K562 (cell line): ENCODE measurements around the gene HOXB6. TPM values are rescaled to one million over a fixed set of nuclear protein-coding genes. Genes with fewer than 3 reads are reported as not detected.

ENCODE experiments used
- HEY1 ChIP-seq: fragments of 250-450 bp; sonication (Bioruptor Pico); IDR thresholded peaks from 2 replicates; pipeline ENCODE4 v1.5.0; 2020; ENCODE audit warnings: mild to moderate bottlenecking, moderate library complexity, borderline replicate concordance
- HNRNPUL1 ChIP-seq: fragments of 200-400 bp; formaldehyde crosslinking; IDR thresholded peaks from 2 replicates; pipeline ENCODE4 v1.6.1; 2017; ENCODE audit warnings: low read length
- ILK ChIP-seq: fragments of 450-650 bp; IDR thresholded peaks from 2 replicates; pipeline ENCODE4 v1.6.1; 2016; ENCODE audit warnings: missing genetic modification characterization, low read depth, mild to moderate bottlenecking, missing compliant biosample characterization, moderate library complexity, borderline replicate concordance
- KLF10 ChIP-seq: fragments of 250-450 bp; sonication (Bioruptor Pico); IDR thresholded peaks from 2 replicates; pipeline ENCODE4 v1.6.1; 2021; ENCODE audit warnings: matching md5 sums
- NBN ChIP-seq: fragments of 450-650 bp; IDR thresholded peaks from 2 replicates; pipeline ENCODE4 v1.6.1; 2016; ENCODE audit warnings: low read depth, mild to moderate bottlenecking
- RBBP5 ChIP-seq: fragments of 200-600 bp; sonication (generic); IDR thresholded peaks from 2 replicates; pipeline ENCODE4 v1.6.1; 2012; ENCODE audit warnings: borderline replicate concordance, mild to moderate bottlenecking, low read length, control low read depth, inconsistent platforms; ENCODE audit not compliant: insufficient read depth, poor library complexity, severe bottlenecking
- SMARCA4 ChIP-seq: fragments of 450-650 bp; IDR thresholded peaks from 2 replicates; pipeline ENCODE4 v1.6.1; 2016
- SMC3 ChIP-seq: conservative IDR thresholded peaks from 2 replicates; pipeline ENCODE4 v1.6.1; 2011; ENCODE audit warnings: low read depth, low read length, improper control_type of control experiment; ENCODE audit not compliant: insufficient read depth
- TCF3 ChIP-seq: sonication (generic); formaldehyde crosslinking; IDR thresholded peaks from 2 replicates; pipeline ENCODE4 v1.4.0; 2020; ENCODE audit warnings: mild to moderate bottlenecking, missing genetic modification reagents
- TRIM24 ChIP-seq, 2 experiments: fragments of 450-650 bp; IDR thresholded peaks; 2 replicates each; pipeline ENCODE4 v1.6.1; 2016
- ZNF133 ChIP-seq: fragments of 250-450 bp; sonication (Bioruptor Pico); IDR thresholded peaks from 2 replicates; pipeline ENCODE4 v1.4.0; 2020; ENCODE audit warnings: mild to moderate bottlenecking
- ZNF134 ChIP-seq: fragments of 250-450 bp; sonication (Bioruptor Pico); conservative IDR thresholded peaks from 2 replicates; pipeline ENCODE4 v1.4.0; 2020
- ZNF224 ChIP-seq: sonication (generic); formaldehyde crosslinking; IDR thresholded peaks from 2 replicates; pipeline ENCODE4 v1.8.0; 2022; ENCODE audit warnings: mild to moderate bottlenecking, missing genetic modification reagents
- ZNF444 ChIP-seq: fragments of 250-450 bp; sonication (Bioruptor Pico); IDR thresholded peaks from 2 replicates; pipeline ENCODE4 v1.4.0; 2020; ENCODE audit warnings: mild to moderate bottlenecking, moderate library complexity
- polyA plus RNA-seq, 8 experiments: library from polyadenylated mRNA; depleted of rRNA in 4 of 8; stranded (reverse) in 5 of 8; unstranded in 3 of 8; fragments of >200 nt; fragmentation: Nextera tagmentation in 2 of 8; fragmentation: Illumina TruSeq in 1 of 8; extraction: Ambion mirVana in 2 of 8; extraction: Trizol in 1 of 8; gene quantifications; 2 replicates each; pipeline versions ENCODE4 v1.2.1 to v1.2.3, GENCODE V29; 2011 to 2014; ENCODE audit warnings: inconsistent platforms in 1 of 8, missing spikeins in 1 of 8
- total RNA-seq, 7 experiments: library from RNA; depleted of rRNA in 6 of 7; stranded (reverse); fragments of >200 nt in 6 of 7; fragmentation: Illumina TruSeq in 2 of 7; extraction: Trizol in 2 of 7; gene quantifications; 2 replicates each; pipeline versions ENCODE4 v1.2.1 to v1.2.3, GENCODE V29; 2011 to 2021; ENCODE audit warnings: low replicate concordance in 1 of 7
- TF ChIP-seq, protein P1 (sequence below): sonication (generic); formaldehyde crosslinking; IDR thresholded peaks from 2 replicates; pipeline ENCODE4 v1.8.0; 2022; ENCODE audit warnings: mild to moderate bottlenecking, missing genetic modification reagents
- TF ChIP-seq, protein P2 (sequence below): fragments of 250-450 bp; sonication (Bioruptor Pico); IDR thresholded peaks from 2 replicates; pipeline ENCODE4 v1.4.0; 2020
- TF ChIP-seq, protein P3 (sequence below): sonication (generic); formaldehyde crosslinking; IDR thresholded peaks from 2 replicates; pipeline ENCODE4 v1.8.1; 2023; ENCODE audit warnings: mild to moderate bottlenecking, missing genetic modification reagents

HOXB6 gene
- total and polyA plus RNA-seq, 9 of the 15 experiments (the other 6 are each of a cell fraction or from before 2014, with no cell fraction given): 1.2 to 14.8 (median 4.9) TPM

DNA sequence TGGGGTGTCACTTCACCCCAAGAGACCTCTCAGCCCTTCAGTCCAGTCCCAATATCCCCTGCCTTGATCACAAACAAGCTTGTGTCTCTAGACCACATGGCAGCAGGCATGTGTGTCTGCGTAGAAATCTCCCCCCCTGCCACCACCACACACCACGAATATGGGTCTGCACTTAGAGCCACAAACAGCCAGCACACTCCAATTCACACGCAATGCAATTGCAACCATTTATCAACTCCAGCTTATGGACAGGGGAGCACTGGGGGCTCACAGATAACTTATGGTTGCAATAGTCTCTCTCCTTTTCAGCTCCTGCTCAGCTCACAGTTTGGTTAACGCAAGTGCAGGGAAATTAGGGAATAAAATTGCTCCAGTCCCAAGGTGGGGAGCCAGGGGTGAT, 18.8 kb upstream of the HOXB6 start (continued):
- TF ChIP-seq, protein P1, sequence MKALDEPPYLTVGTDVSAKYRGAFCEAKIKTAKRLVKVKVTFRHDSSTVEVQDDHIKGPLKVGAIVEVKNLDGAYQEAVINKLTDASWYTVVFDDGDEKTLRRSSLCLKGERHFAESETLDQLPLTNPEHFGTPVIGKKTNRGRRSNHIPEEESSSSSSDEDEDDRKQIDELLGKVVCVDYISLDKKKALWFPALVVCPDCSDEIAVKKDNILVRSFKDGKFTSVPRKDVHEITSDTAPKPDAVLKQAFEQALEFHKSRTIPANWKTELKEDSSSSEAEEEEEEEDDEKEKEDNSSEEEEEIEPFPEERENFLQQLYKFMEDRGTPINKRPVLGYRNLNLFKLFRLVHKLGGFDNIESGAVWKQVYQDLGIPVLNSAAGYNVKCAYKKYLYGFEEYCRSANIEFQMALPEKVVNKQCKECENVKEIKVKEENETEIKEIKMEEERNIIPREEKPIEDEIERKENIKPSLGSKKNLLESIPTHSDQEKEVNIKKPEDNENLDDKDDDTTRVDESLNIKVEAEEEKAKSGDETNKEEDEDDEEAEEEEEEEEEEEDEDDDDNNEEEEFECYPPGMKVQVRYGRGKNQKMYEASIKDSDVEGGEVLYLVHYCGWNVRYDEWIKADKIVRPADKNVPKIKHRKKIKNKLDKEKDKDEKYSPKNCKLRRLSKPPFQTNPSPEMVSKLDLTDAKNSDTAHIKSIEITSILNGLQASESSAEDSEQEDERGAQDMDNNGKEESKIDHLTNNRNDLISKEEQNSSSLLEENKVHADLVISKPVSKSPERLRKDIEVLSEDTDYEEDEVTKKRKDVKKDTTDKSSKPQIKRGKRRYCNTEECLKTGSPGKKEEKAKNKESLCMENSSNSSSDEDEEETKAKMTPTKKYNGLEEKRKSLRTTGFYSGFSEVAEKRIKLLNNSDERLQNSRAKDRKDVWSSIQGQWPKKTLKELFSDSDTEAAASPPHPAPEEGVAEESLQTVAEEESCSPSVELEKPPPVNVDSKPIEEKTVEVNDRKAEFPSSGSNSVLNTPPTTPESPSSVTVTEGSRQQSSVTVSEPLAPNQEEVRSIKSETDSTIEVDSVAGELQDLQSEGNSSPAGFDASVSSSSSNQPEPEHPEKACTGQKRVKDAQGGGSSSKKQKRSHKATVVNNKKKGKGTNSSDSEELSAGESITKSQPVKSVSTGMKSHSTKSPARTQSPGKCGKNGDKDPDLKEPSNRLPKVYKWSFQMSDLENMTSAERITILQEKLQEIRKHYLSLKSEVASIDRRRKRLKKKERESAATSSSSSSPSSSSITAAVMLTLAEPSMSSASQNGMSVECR (CRISPR knock-in tag): 0 out of 2 replicates have a peak, but pooled peaks have one; percentile 47
- TF ChIP-seq ZNF224 (CRISPR knock-in tag) (no peak), ZNF444 (no peak), HEY1 (0 out of 2 replicates have a peak, but pooled peaks have one; percentile 22), HNRNPUL1 (no peak), ILK (tag) (no peak), SMC3 (no peak), TRIM24 (IDR thresholded peaks at IDR 0.05) (peak in 1 of 2 experiments; percentile 74; a peak in 1 of 4 replicates), KLF10 (CRISPR knock-in tag) (no peak), ZNF133 (no peak), TCF3 (CRISPR knock-in tag) (peak; percentile 76), NBN (0 out of 2 replicates have a peak, but pooled peaks have one; percentile 57), RBBP5 (no peak), SMARCA4 (peak; percentile 39; the same call in 1 of the 2 replicates), ZNF134 (CRISPR knock-in tag) (no peak)
- TF ChIP-seq, protein P2, sequence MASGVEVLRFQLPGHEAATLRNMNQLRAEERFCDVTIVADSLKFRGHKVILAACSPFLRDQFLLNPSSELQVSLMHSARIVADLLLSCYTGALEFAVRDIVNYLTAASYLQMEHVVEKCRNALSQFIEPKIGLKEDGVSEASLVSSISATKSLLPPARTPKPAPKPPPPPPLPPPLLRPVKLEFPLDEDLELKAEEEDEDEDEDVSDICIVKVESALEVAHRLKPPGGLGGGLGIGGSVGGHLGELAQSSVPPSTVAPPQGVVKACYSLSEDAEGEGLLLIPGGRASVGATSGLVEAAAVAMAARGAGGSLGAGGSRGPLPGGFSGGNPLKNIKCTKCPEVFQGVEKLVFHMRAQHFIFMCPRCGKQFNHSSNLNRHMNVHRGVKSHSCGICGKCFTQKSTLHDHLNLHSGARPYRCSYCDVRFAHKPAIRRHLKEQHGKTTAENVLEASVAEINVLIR (CRISPR knock-in tag): no peak
- TF ChIP-seq, protein P3, sequence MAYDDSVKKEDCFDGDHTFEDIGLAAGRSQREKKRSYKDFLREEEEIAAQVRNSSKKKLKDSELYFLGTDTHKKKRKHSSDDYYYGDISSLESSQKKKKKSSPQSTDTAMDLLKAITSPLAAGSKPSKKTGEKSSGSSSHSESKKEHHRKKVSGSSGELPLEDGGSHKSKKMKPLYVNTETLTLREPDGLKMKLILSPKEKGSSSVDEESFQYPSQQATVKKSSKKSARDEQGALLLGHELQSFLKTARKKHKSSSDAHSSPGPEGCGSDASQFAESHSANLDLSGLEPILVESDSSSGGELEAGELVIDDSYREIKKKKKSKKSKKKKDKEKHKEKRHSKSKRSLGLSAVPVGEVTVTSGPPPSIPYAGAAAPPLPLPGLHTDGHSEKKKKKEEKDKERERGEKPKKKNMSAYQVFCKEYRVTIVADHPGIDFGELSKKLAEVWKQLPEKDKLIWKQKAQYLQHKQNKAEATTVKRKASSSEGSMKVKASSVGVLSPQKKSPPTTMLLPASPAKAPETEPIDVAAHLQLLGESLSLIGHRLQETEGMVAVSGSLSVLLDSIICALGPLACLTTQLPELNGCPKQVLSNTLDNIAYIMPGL (CRISPR knock-in tag): no peak
